HG02840 (cell line): Measurements from ENCODE around the gene RNF10.
"Not testable (repeated sequence)": the region's sequence is repeated elsewhere in the genome, so short reads cannot be mapped to it uniquely, and the experiment has no call there.

Source experiments
- ATAC-seq: cut with Tn5 transposase; IDR thresholded peaks from one replicate; pipeline ENCODE4 v1.9.1; 2021; ENCODE audit warnings: mild to moderate bottlenecking, moderate library complexity, moderate number of reproducible peaks; ENCODE audit not compliant: unreplicated experiment, low FRiP score

The RNF10 gene

DNA sequence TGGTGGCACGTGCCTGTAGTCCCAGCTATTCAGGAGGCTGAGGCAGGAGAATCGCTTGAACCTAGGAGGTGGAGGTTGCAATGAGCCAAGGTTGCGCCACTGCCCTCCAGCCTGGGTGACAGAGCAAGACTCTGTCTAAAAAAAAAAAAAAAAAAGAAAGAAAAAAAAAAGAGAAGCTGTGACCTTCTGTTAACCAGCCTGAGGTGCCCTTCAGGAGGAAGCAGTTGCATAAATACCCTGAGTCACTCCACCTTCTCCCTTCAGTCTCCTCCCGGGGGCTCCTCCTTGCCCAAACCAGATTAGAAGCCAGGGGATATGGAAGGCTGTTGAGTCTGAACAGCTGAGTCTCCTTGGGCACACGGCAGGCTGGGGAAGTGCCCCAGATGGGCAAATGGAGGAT lies 68.3 kb downstream of the RNF10 start:
- ATAC-seq, result not testable (repeated sequence)

DNA sequence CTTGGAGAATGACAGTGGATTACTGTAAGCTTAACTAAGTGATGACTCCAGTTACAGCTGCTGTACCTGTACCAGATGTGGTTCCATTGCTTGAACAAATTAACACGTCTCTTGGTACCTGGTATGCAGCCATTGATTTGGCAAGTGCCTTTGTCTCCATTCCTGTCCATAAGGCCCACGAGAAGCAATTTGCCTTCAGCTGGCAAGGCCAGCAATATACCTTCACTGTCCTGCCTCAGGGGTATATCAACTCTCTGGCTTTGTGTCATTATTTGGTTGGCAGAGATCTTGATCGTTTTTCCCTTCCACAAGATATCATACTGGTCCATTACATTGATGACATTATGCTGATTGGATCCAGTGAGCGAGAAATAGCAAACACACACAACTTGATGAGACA lies 76.4 kb downstream of the RNF10 start:
- no peak for ATAC-seq

DNA sequence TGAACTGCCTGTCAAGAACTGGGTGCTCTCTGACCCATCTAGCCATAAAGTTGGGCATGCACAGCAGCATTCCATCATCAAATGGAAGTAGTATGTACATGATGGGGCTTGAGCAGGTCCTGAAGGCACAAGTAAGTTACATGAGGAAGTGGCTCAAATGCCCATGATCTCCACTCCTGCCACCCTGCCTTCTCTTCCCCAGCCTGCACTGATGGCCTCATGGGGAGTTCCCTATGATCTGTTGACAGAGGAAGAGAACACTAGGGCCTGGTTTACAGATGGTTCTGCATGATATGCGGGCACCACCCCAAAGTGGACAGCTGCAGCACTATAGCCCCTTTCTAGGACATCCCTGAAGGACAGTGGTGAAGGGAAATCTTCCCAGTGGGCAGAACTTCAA lies 77.4 kb downstream of the RNF10 start:
- ATAC-seq, result not testable (repeated sequence)

DNA sequence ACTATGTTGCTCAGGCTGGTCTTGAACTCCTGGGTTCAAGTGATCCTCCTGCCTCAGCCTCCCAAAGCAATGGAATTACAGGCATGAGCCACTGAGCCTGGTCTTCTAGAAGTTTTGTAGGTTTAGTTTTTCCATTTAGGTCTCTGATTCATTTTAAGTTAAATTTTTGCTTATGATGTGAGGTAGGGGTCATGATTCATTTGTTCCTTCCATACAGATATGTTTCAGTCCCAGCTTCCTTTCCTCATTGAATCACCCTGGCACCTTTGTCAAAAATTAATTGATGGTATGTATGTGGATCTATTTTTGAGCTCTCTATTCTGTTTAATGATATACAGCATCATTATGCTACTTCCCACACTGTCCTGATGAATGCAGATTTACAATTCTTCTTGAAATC lies 80.7 kb downstream of the RNF10 start:
- no peak for ATAC-seq

DNA sequence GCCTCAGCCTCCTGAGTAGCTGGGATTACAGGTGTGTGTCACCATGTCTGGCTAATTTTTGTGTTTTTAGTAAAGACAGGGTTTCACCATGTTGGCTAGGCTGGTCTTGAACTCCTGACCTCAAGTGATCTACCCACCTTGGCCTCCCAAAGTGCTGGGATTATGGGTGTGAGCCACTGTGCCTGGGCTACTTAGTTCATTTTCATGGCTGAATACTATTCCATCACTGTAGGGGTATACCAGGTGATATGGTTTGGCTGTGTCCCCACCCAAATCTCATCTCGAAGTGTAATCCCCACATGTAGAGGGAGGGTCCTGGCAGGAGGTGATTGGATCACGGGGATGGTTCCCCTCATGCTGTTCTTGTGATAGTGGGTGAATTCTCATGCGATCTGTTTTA lies 83.0 kb downstream of the RNF10 start:
- ATAC-seq, result not testable (repeated sequence)

DNA sequence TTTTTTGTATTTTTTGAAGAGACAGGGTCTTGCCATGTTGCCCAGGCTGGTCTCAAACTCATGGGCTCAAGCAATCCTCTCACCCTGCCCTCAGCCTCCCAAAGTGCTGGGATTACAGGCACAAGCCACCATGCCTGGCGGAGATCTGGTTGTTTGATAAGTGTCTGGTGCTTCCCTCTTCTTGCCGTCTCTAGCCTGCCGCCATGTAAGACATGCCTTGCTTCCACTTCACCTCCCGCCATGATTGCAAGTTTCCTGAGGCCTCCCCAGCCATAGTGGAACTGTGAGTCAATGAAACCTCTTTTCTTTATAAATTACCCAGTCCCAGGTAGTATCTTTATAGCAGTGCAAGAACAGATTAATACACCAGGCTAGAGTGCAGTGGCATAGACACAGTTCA lies 83.6 kb downstream of the RNF10 start:
- ATAC-seq, result not testable (repeated sequence)

DNA sequence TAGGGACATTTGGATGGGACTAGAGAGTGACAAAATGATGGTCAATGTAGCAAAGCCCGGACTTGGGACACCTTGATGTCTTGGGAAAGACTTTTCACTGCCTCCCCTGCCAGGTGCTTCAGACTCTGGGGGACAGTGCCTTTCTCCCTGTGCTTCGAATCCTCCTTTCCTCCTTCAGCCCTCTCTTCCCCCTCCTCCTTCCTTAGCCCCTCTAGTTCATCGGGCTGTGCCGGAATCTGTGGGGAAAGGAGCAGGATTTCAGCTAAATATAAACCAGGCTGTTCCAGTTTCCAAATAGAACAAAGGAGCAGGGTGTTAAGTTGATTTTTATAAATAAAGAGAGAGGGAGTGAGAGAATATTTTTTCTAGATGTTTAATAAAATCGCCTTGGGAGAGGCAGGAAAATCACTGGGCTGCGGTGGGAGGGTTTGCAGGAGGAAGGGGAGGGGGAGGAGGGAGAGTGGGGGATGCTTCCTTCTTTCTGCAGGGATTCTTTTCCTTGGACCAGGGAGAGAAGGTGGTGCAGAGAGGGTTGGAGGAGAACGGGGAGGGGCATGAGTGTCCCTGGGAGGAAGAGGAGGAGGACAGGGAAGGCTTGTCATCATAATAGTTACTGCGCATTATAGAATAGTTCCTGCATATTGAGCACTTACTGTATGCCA lies 84.9 kb downstream of the RNF10 start:
- ATAC-seq, result no peak

DNA sequence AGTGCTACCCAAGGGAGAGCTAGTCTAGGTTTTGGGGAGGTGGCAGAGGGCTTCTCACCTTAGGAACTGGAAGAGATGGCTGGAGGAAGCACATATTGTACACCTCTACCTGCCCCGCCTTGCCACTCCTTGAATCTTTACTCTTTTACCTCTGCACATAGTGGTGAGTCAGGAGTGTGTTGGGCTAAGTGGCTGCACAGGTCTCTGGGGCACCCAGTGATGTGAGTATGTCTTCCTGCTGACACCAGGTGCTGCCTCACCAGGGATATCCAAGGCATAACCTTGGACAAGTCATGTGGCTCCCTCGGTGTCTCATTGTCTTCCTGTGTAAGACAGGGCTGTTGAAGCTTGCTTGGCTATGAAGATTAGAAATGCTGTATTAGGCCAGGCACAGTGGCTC lies 86.5 kb downstream of the RNF10 start:
- no peak for ATAC-seq

DNA sequence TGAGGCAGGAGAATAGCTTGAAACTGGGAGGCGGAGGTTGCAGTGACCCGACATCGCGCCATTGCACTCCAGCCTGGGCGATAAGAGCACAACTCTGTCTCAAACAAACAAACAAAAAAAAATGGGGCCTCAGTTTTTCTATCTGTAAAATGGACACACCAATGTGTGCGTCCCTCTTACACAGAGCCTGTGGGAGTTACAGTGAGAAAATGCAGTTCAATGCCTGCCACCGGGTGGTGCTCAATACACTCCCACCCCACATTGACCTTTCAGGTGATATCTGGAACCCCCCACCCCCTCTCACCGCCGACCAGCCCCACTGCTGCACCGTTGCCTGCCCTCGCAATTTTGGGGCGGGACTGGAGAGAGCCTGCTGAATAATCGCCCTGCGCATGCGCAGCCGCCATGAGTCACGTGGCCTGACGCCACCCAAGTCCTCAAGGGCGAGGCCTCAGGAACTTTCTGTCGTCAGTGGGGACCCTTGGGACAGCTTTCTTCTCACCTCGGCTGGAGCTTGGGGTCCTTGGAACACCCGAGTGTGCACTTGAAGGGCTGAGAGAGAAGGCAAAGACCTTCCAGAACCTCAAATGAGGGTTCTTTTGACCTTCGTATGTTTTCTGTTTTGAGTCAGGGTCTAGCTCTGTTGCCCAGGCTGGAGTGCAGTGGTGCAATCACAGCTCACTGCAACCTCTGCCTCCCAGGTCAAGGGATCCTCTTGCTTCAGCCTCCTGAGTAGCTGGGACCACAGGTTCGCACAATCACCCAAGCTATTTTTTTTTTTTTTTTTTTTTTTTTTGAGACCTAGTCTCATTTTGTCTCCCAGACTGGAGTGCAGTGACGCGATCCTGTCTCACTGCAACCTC lies 91.6 kb downstream of the RNF10 start:
- no peak for ATAC-seq
